Esophagus muscularis mucosa (tissue), 3 donors: ENCODE measurements around the gene HLCS.

Experiments used
- POLR2AphosphoS5 ChIP-seq, 2 donors: sonication (generic); formaldehyde crosslinking; IDR thresholded peaks; one replicate each; pipeline ENCODE4 v1.6.1; 2017; ENCODE audit warnings: antibody characterized with exemption in 2 of 2
- TF ChIP-seq, protein P1 (sequence below), 3 experiments: fragments of 200-600 bp in 2 of 3; fragments of 450-650 bp in 1 of 3; sonication (generic) in 2 of 3; IDR thresholded peaks; one replicate each; pipeline ENCODE4 v1.5.1; 2017 to 2019; ENCODE audit warnings: antibody characterized with exemption in 3 of 3, mild to moderate bottlenecking in 2 of 3, moderate library complexity in 1 of 3

DNA sequence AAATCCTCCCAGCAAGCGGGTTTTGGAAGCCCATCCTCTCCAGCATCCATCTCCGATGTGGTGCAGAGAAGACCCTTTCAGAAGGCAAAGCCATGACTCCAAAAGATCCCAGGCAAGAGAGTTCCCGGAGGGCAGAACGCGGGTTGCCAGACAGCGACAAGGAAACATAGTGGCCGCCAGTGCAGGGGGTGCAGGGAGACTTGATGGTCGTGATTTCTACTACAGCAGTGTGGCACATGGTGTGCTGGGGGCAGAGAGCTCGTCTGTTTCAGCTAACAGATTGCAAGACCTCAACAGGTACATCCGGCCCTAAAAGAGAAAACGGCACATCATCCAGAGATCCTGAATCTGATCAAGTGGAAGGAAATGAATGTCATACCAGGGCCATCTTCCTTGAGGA lies 74.3 kb downstream of the HLCS start:
- TF ChIP-seq, protein P1, sequence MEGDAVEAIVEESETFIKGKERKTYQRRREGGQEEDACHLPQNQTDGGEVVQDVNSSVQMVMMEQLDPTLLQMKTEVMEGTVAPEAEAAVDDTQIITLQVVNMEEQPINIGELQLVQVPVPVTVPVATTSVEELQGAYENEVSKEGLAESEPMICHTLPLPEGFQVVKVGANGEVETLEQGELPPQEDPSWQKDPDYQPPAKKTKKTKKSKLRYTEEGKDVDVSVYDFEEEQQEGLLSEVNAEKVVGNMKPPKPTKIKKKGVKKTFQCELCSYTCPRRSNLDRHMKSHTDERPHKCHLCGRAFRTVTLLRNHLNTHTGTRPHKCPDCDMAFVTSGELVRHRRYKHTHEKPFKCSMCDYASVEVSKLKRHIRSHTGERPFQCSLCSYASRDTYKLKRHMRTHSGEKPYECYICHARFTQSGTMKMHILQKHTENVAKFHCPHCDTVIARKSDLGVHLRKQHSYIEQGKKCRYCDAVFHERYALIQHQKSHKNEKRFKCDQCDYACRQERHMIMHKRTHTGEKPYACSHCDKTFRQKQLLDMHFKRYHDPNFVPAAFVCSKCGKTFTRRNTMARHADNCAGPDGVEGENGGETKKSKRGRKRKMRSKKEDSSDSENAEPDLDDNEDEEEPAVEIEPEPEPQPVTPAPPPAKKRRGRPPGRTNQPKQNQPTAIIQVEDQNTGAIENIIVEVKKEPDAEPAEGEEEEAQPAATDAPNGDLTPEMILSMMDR (IDR thresholded peaks at IDR 0.05), result no peak
- TF ChIP-seq POLR2AphosphoS5 (IDR thresholded peaks at IDR 0.05), result no peak
